Neuronal stem cell (in vitro differentiated cells): ENCODE measurements around the gene VPS33A.

Experiments used
- DNase-seq: peaks from one replicate; pipeline ENCODE4 v3.0.0-alpha.2; 2013; ENCODE audit warnings: low spot score
- H2AFZ ChIP-seq: one replicate; pipeline ENCODE4 v1.6.1; 2013; ENCODE audit warnings: mild to moderate bottlenecking, low read length, inconsistent platforms
- H2AK5ac ChIP-seq: 2 replicates; pipeline ENCODE4 v1.6.1; 2013; ENCODE audit warnings: low read depth, mild to moderate bottlenecking, inconsistent platforms, low read length, moderate library complexity, mixed read lengths
- H2BK120ac ChIP-seq: 2 replicates; pipeline ENCODE4 v1.6.1; 2013; ENCODE audit warnings: low read depth, mild to moderate bottlenecking, inconsistent platforms, low read length, moderate library complexity, mixed read lengths
- H2BK12ac ChIP-seq: one replicate; pipeline ENCODE4 v1.6.1; 2013; ENCODE audit warnings: low read length, inconsistent platforms
- H2BK15ac ChIP-seq: 2 replicates; pipeline ENCODE4 v1.6.1; 2013; ENCODE audit warnings: mild to moderate bottlenecking, low read length, inconsistent platforms, mixed read lengths
- H2BK5ac ChIP-seq: one replicate; pipeline ENCODE4 v1.6.1; 2013; ENCODE audit warnings: inconsistent platforms, mild to moderate bottlenecking, low read length, moderate library complexity
- H3K14ac ChIP-seq: one replicate; pipeline ENCODE4 v1.6.1; 2013; ENCODE audit warnings: low read length, inconsistent platforms
- H3K18ac ChIP-seq: 2 replicates; pipeline ENCODE4 v1.6.1; 2013; ENCODE audit warnings: low read length, inconsistent platforms
- H3K23ac ChIP-seq: 2 replicates; pipeline ENCODE4 v1.6.1; 2013; ENCODE audit warnings: low read depth, mild to moderate bottlenecking, mixed read lengths, low read length, inconsistent platforms; ENCODE audit not compliant: poor library complexity
- H3K27ac ChIP-seq: replicated peaks from 3 replicates; pipeline ENCODE4 v1.5.1; 2013; ENCODE audit warnings: low read length, inconsistent platforms
- H3K27me3 ChIP-seq, 3 experiments: 2 replicates each; pipeline ENCODE4 v1.6.1; 2013; ENCODE audit warnings: low read length in 3 of 3, mild to moderate bottlenecking in 2 of 3, inconsistent platforms in 1 of 3, low read depth in 1 of 3, mixed read lengths in 1 of 3, moderate library complexity in 1 of 3; ENCODE audit not compliant: control insufficient read depth in 3 of 3, insufficient read depth in 3 of 3
- H3K36me3 ChIP-seq, 2 donors: replicated peaks in 1 of 2; 2 replicates each; pipeline ENCODE4 v1.6.1; 2013; ENCODE audit warnings: low read length in 2 of 2; ENCODE audit not compliant: control insufficient read depth in 2 of 2, insufficient read depth in 2 of 2
- H3K4ac ChIP-seq: 2 replicates; pipeline ENCODE4 v1.6.1; 2013; ENCODE audit warnings: inconsistent platforms, mild to moderate bottlenecking, low read length, moderate library complexity
- H3K4me1 ChIP-seq, 2 donors: 1 replicate in 1 of 2; 2 replicates in 1 of 2; pipeline ENCODE4 v1.6.1; 2013; ENCODE audit warnings: low read length in 2 of 2, low read depth in 1 of 2; ENCODE audit not compliant: control insufficient read depth in 2 of 2, insufficient read depth in 1 of 2
- H3K4me2 ChIP-seq: one replicate; pipeline ENCODE4 v1.6.1; 2013; ENCODE audit warnings: mild to moderate bottlenecking, low read length, inconsistent platforms; ENCODE audit not compliant: insufficient read depth, poor library complexity, severe bottlenecking
- H3K4me3 ChIP-seq, 2 donors: 2 replicates each; pipeline ENCODE4 v1.5.1; 2013; ENCODE audit warnings: low read length in 2 of 2, mild to moderate bottlenecking in 2 of 2, inconsistent platforms in 1 of 2, moderate library complexity in 1 of 2
- H3K79me1 ChIP-seq: one replicate; pipeline ENCODE4 v1.6.1; 2013; ENCODE audit warnings: low read depth, mild to moderate bottlenecking, inconsistent platforms, low read length, moderate library complexity
- H3K9ac ChIP-seq: one replicate; pipeline ENCODE4 v1.6.1; 2013; ENCODE audit warnings: mild to moderate bottlenecking, low read depth, low read length, inconsistent platforms; ENCODE audit not compliant: poor library complexity
- H3K9me3 ChIP-seq, 2 donors: replicated peaks in 1 of 2; 2 replicates each; pipeline versions ENCODE3 to v1.6.1; 2013; ENCODE audit warnings: low read length in 2 of 2, mild to moderate bottlenecking in 2 of 2, inconsistent platforms in 1 of 2, low read depth in 1 of 2, mixed read lengths in 1 of 2, moderate library complexity in 1 of 2; ENCODE audit not compliant: control insufficient read depth in 2 of 2, insufficient read depth in 1 of 2
- H4K8ac ChIP-seq: one replicate; pipeline ENCODE4 v1.6.1; 2013; ENCODE audit warnings: low read depth, mild to moderate bottlenecking, inconsistent platforms, low read length, moderate library complexity
- H4K91ac ChIP-seq: one replicate; pipeline ENCODE4 v1.6.1; 2013; ENCODE audit warnings: low read length, low read depth, mild to moderate bottlenecking, inconsistent platforms; ENCODE audit not compliant: poor library complexity
- WGBS, 2 donors: extraction: QIAGEN DNeasy Blood & Tissue Kit; methylation state at CpG; one replicate each; pipeline ENCODE4 v1.1.7; 2013; ENCODE audit warnings: missing lambda C conversion rate in 2 of 2, mixed read lengths in 1 of 2; ENCODE audit not compliant: insufficient read length in 2 of 2, insufficient replicate concordance in 1 of 2; ENCODE audit errors: extremely low coverage in 2 of 2; 5-methylcytosine and 5-hydroxymethylcytosine counted together

Gene VPS33A

GRCh38 chr12:122190842-122191668 is 75.2 kb downstream of the VPS33A start:
- H3K9me3 ChIP-seq = peaks cover 0 to 3% of the 10 kb centered on the region in 2 donors
- H2BK120ac ChIP-seq = no peak overlapping the region
- no peak overlapping the region for H3K4me3 ChIP-seq
- no peak overlapping the region for H3K27ac ChIP-seq
- peaks cover 0 to 7% of the 10 kb centered on the region in 2 donors for H3K4me1 ChIP-seq
- no peak overlapping the region for H2AK5ac ChIP-seq
- H3K4me2 ChIP-seq = no peak overlapping the region
- H3K14ac ChIP-seq = no peak overlapping the region
- no peak overlapping the region for H3K4ac ChIP-seq
- H3K27me3 ChIP-seq = peaks cover 0 to 2% (median 0%) of the 10 kb centered on the region in 3 experiments
- H2AFZ ChIP-seq = no peak overlapping the region
- H4K8ac ChIP-seq = no peak overlapping the region
- no peak overlapping the region for H3K23ac ChIP-seq
- no peaks in the 10 kb centered on the region for H3K79me1 ChIP-seq
- no peak overlapping the region for H2BK12ac ChIP-seq
- H3K9ac ChIP-seq = no peak overlapping the region
- no peak overlapping the region for H2BK15ac ChIP-seq
- WGBS, 2 donors = no CpG with 5 or more reads among the region's 18 CpGs
- no peaks in the 10 kb centered on the region for H3K36me3 ChIP-seq
- DNase-seq = peak; percentile 57
- H3K18ac ChIP-seq = no peak overlapping the region
- no peak overlapping the region for H4K91ac ChIP-seq
- no peak overlapping the region for H2BK5ac ChIP-seq

DNA sequence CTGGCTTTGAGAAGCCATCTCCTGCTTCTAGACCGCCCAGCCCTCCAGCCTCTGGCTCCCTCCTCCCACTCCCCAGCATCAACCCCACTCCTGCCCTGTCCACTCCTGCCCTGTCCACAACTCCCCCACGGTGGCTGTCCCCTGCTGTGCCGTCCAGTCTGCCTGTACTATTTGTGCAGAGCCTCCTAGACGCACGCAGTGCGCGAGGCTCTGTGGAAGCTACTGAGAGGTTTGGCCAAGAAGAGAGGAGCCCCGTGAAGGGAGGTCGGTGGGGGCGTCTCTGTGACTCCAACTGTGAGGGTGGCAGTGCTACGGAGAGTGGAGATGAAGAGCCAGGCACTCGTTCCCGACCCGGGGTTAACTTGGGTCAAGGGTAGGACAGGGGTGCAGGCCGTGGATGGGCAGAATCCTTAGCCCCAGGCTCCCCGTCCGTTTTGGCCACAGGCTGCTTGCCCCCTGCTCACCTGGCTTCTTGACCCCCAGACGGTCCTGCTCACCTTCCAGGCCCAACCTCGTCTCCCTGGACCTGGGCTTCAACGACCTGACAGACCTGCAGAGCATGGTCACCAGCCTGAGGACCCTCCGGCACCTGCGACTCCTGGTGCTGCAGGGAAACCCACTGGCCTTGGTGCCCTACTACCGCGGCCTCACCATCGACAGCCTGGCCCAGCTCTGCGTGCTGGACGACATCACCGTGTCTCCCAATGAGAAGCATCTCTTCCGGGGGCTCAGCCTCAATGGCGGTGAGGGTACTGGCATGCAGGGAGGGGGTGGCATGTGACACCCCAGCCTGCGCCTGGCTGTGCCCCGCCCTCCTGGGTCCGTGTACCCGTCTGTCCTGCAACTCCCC is 76.4 kb downstream of the VPS33A start:
- Histone ChIP-seq H2BK5ac (no peak overlapping the region), H4K91ac (peak overlapping the region; percentile 81), H2BK15ac (peak overlapping the region; percentile 45), H3K9me3 (no peaks in the 10 kb centered on the region), H4K8ac (no peak overlapping the region), H3K18ac (peak overlapping the region; percentile 53), H2AFZ (peak overlapping the region; percentile 29), H2BK12ac (peak overlapping the region; percentile 63), H3K4me3 (no peak overlapping the region), H3K4me1 (peaks cover 0 to 7% of the 10 kb centered on the region in 2 donors), H3K23ac (peak overlapping the region; percentile 58), H3K36me3 (no peaks in the 10 kb centered on the region), H3K9ac (peak overlapping the region; percentile 4), H3K79me1 (no peaks in the 10 kb centered on the region), H2BK120ac (peak overlapping the region; percentile 91), H3K4ac (no peak overlapping the region), H3K27ac (no peak overlapping the region), H3K27me3 (peaks cover 0 to 14% (median 2%) of the 10 kb centered on the region in 3 experiments), H3K14ac (peak overlapping the region; percentile 63), H3K4me2 (no peak overlapping the region), H2AK5ac (peak overlapping the region; percentile 91)
- WGBS, 2 donors = no CpG with 5 or more reads among the region's 34 CpGs
- DNase-seq = no peak

- H3K14ac ChIP-seq = no peak overlapping the region
- H3K27me3 ChIP-seq = peaks cover 0 to 31% (median 10%) of the 10 kb centered on the region in 3 experiments
- H3K4me3 ChIP-seq = no peak overlapping the region
- no peak overlapping the region for H4K91ac ChIP-seq
- H4K8ac ChIP-seq = no peak overlapping the region
- H2BK12ac ChIP-seq = no peak overlapping the region
- no peak overlapping the region for H2BK120ac ChIP-seq
- no CpG with 5 or more reads among the region's 12 CpGs for WGBS, 2 donors
- H3K4me2 ChIP-seq = no peak overlapping the region
- no peak overlapping the region for H2BK5ac ChIP-seq
- H2BK15ac ChIP-seq = no peak overlapping the region
- H2AK5ac ChIP-seq = no peak overlapping the region
- no peak overlapping the region for H3K9ac ChIP-seq
- H3K23ac ChIP-seq = no peak overlapping the region
- H2AFZ ChIP-seq = no peak overlapping the region
- H3K9me3 ChIP-seq = no peaks in the 10 kb centered on the region
- DNase-seq = no peak
- peaks cover 2 to 7% of the 10 kb centered on the region in 2 donors for H3K4me1 ChIP-seq
- H3K27ac ChIP-seq = no peak overlapping the region
- no peaks in the 10 kb centered on the region for H3K36me3 ChIP-seq
- no peak overlapping the region for H3K4ac ChIP-seq
- H3K79me1 ChIP-seq = no peaks in the 10 kb centered on the region
- H3K18ac ChIP-seq = no peak overlapping the region
Measured at GRCh38 chr12:122187466-122187865, 78.8 kb downstream of the VPS33A start.
